ENCODE results near the gene ARHGEF10L.

Gene ARHGEF10L

DNA sequence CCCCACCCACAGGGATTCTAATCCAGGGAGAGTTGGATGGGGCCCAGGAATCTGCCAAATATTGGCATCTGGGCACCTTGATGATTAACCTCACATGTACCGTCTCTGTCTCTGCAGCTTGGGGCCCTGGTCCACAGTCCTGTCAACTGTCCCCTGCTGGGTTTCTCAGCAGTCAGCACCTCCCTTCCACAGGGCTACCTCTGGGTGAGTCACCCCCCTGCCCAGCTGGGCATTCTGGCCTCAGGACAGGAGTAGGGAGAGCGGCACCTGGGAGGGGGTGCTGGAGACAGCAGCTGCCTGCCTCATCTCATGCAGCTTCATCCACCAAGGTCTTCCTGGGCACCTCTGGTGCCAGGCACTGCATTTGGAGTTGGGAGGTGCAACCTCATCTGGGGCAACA is 115.0 kb downstream of the ARHGEF10L start:
- DNase-seq (ENCODE audit: low read depth in 2 of 3, low spot score in 2 of 3) = no peak

DNA sequence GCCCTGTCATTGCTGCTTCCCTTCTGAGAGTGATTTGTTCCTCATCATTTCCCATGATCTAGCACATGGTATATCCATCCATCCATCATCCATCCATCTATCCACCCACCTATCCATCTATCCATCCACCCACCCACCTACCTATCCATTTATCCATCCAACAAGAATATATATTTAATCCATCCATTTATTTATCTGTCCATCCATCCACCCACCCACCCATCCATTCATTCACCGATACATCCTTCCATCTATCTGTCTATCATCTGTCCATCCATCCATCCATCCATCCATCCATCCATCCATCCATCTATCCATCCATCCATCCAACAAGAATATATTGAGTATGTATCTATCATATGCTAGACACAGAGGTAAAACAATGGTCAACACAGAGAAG is 115.7 kb downstream of the ARHGEF10L start:
- no peak for DNase-seq (ENCODE audit: low read depth in 2 of 3, low spot score in 2 of 3)

DNA sequence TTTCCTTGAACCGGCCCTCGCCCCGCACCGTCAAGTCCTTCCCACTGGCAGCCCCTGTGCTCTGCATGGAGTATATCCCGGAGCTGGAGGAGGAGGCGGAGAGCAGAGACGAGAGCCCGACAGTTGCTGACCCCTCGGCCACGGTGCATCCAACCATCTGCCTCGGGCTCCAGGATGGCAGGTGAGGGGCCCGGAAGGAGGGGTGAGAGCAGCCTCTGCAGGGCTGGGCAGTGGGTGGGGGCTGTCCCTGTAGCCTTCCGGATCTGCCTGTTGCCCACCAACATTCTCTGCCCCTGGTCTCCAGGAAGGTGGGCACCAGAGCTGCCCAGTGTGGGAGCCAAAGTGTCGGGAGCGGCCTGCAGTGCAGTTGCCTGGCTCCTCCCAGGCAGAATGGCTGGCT is 116.4 kb downstream of the ARHGEF10L start:
- no peak for DNase-seq (ENCODE audit: low read depth in 2 of 3, low spot score in 2 of 3)

GRCh38 chr1:17657436-17657835 is 117.9 kb downstream of the ARHGEF10L start:
- DNase-seq (ENCODE audit: low read depth in 2 of 3, low spot score in 2 of 3) = no peak

- DNase-seq (ENCODE audit: low read depth in 2 of 3, low spot score in 2 of 3) = no peak
Measured at GRCh38 chr1:17658837-17659236, 119.3 kb downstream of the ARHGEF10L start.

- DNase-seq (ENCODE audit: low read depth in 2 of 3, low spot score in 2 of 3) = peak; percentile 13 to 45 (median 44)
Measured at GRCh38 chr1:17661546-17662157, 122.2 kb downstream of the ARHGEF10L start.

DNA sequence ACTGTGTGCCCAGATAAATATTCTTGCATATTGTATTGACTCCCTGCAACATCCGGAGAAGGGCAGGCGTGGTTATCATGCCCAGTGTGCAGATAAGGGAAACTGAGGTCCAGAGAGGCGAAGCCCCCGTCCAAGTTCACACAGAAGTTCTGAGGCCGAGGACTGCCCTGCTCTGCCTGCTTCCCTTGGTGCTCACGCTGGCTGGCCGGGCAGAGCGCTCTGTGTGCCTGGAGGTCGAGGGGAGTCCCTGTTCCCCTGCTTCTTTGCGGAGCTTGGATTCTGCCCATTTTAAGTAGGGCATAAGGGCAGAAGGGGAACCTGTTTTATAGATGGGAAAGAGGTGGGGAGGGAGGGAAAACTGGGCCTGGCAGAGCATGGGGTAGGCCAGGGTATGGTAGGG is 122.8 kb downstream of the ARHGEF10L start:
- no peak for DNase-seq (ENCODE audit: low read depth in 2 of 3, low spot score in 2 of 3)

DNA sequence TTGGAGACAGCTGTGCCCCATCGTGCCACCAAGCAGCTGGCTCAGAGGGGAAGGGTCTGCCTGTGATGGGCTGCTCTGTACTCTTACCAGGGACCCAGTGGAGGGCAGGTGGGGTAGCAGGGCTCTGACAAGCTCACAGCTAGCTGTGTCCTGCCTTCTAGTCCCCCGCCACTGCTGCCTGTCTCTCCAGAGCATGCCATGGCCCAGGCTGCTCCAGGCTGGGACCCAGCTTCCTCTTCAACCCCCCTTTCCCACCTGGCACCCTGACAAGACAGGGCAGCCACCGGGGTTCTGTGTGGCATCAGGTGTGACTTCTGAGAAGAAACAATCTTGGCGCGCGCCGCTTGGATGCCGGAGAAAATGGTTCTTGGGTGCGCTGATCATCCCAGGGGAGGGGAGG is 123.3 kb downstream of the ARHGEF10L start:
- no peak for DNase-seq (ENCODE audit: low read depth in 2 of 3, low spot score in 2 of 3)

DNA sequence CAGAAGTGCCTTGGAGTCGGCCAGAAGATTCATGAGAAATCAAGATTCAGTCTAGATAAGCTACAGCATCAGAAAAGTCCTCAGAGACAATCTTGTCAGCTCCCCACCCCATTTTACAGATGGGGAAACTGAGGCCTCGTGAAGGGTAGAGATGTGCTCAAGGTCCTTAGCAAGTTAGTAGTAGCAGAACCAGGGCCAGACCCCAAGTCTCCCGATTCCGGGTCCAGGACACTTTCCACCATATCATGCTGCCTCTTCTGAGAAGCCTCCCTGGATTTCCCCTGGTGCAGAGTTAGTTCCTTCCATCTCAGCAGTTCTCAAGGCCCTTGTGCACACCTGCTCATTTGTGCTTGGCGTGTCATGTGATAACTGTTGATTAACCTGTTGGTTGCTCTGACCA is 124.1 kb downstream of the ARHGEF10L start:
- no peak for DNase-seq (ENCODE audit: low read depth in 2 of 3, low spot score in 2 of 3)

GRCh38 chr1:17664322-17664721 is 124.8 kb downstream of the ARHGEF10L start:
- DNase-seq (ENCODE audit: low read depth in 2 of 3, low spot score in 2 of 3) = no peak

DNA sequence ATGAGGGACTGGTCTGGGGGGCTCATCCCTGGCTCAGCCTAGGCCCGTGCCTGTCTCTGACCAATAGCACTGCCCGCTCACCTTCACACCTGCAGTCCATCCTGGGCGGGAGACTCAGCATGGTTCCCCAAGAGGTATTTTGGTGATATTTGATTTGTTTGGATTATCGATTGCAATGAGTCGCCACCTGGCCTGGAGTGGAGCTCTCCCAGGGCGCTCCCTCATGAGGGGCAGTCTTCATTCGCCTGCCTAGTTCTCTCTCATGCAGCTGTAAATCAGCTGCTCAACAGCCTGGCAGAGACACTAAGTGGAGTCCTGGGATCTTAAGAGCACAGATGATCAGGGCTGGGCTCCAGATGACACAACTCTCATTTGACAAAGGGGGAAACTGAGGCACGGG is 125.6 kb downstream of the ARHGEF10L start:
- DNase-seq (ENCODE audit: low read depth in 2 of 3, low spot score in 2 of 3) = no peak

GRCh38 chr1:17665950-17666720 is 126.6 kb downstream of the ARHGEF10L start:
- no peak for DNase-seq (ENCODE audit: low read depth in 2 of 3, low spot score in 2 of 3)

GRCh38 chr1:17667641-17668040 is 128.1 kb downstream of the ARHGEF10L start:
- DNase-seq (ENCODE audit: low read depth in 2 of 3, low spot score in 2 of 3) = no peak

DNA sequence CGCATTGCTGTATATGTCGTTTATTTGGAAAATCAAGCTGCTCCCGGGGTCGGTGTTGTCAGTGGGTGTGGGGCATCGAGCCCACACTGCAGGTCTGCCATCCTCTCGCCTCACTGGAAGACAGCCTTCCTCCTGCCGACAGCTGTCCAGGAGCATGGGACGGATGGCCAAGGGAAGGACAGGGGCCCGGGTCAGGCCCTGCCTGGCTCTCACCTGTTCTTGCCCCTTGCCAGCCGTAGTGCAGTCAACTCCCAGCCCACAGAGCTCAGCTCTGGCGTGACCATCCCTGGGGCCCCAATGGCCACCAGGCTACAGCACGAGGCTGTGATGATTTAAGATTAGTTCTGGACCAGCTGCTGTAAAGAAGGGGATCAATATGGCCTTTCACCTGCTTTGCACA is 128.7 kb downstream of the ARHGEF10L start:
- no peak for DNase-seq (ENCODE audit: low read depth in 2 of 3, low spot score in 2 of 3)

- no peak for DNase-seq (ENCODE audit: low read depth in 2 of 3, low spot score in 2 of 3)
Measured at GRCh38 chr1:17668624-17669175, 129.2 kb downstream of the ARHGEF10L start.

- no peak for DNase-seq (ENCODE audit: low read depth in 2 of 3, low spot score in 2 of 3)
Measured at GRCh38 chr1:17669305-17669704, 129.8 kb downstream of the ARHGEF10L start.

DNA sequence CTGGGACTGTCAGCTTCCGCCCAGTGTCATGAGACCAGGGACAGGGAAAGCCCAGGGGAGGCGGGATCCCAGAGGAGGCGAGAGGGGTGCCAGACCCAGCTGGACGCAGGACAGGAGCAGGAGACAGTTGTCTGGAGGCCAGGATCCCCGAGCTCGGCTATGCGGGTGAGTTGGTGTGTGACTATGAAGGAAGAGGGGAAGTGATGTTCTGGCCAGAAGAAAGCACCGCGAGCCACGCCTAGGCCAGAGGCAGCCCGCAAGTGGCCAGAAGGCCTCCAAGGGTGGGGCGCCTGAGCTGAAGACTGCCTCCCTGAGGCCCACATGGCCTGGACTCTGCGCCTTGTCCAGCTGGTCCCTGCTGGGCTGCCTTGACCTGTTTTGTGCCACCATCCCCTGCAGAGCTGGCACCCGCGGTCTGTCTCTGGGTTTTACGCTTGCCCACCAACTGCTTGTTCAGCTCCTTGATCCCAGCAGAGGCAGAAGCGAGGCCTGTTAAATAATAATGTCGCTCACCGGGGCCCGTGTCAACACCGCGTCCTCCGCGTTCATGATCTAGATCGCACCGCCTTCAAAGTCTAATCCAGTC is 130.5 kb downstream of the ARHGEF10L start:
- no peak for DNase-seq (ENCODE audit: low read depth in 2 of 3, low spot score in 2 of 3)

DNA sequence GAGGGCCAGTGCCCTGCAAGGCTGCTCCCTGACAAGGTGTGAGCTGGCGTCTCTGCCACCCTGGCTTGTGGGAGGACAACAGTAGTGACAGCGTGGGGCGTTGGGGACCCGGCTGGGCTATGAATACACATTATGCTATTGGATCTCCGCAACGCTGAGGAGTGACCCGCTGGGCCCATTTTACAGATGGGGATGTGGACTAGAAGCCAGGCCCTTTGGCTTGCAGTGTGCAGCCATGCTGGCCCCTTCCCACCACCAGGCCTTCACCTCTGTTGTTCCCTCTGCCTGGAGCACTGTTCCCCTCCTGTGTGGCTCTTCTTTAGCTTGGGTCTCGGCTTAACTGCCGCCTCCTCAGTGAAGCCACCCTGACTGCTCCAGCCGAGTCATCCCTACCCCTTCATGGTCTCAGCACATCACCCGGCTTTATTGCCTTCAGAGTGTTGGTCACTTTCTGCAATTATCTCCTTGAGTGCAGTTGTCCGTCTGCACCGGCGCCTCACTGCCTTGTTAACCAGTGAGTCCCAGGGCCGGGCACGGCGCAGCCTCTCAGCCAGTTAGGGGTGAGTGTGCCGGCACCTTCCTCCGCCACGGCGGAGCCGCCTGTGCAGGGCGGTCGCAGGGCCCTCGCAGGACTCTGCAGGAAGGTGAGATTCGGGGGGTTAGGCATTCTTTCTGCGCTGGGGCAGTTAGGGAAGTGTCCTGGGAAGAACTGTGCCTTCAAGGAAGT is 131.3 kb downstream of the ARHGEF10L start:
- DNase-seq (ENCODE audit: low read depth in 2 of 3, low spot score in 2 of 3) = no peak

- no peak for DNase-seq (ENCODE audit: low read depth in 2 of 3, low spot score in 2 of 3)
Measured at GRCh38 chr1:17671314-17671705, 131.8 kb downstream of the ARHGEF10L start.

DNA sequence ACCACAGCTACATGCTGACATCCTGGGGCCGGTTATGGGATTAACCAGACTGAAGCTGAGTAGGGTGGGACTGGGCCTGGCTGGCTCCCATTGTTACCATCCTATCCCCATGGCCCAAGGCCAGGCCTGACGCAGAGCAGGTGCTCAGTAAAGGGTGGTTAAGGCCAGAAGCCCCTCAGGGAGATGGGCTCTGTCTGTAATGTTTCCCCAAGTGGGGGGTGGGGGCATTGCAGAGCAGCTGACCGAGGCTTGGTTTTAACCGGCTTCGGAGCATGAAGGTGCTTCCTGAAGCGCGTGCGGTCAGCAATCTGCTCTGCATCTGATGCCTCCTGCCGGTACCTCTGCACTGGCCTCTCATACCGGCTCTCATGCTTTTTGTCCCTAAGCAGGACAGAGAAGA is 132.2 kb downstream of the ARHGEF10L start:
- no peak for DNase-seq (ENCODE audit: low read depth in 2 of 3, low spot score in 2 of 3)

- DNase-seq (ENCODE audit: low read depth in 2 of 3, low spot score in 2 of 3) = no peak
Measured at GRCh38 chr1:17672226-17672625, 132.7 kb downstream of the ARHGEF10L start.
